Ascending aorta (tissue), 2 donors: ENCODE results near the gene LCN10. TPM values are rescaled to one million over a fixed set of nuclear protein-coding genes. Genes with fewer than 3 reads are reported as not detected.

Source experiments
- DNase-seq, 2 donors: peaks; one replicate each; pipeline ENCODE4 v3.0.0-alpha.2; 2019; ENCODE audit warnings: low spot score in 2 of 2
- H3K27ac ChIP-seq, 2 donors: fragments of 200-600 bp; sonication (generic); one replicate each; pipeline ENCODE4 v1.5.1; 2016 to 2017; ENCODE audit warnings: mild to moderate bottlenecking in 1 of 2
- H3K27me3 ChIP-seq: fragments of 200-600 bp; sonication (generic); one replicate; pipeline ENCODE4 v1.5.1; 2017
- H3K36me3 ChIP-seq, 2 donors: fragments of 200-600 bp; sonication (generic); one replicate each; pipeline ENCODE4 v1.5.1; 2016
- H3K4me1 ChIP-seq, 2 donors: fragments of 200-600 bp; sonication (generic); one replicate each; pipeline ENCODE4 v1.5.1; 2016 to 2017; ENCODE audit warnings: mild to moderate bottlenecking in 1 of 2
- H3K4me3 ChIP-seq, 2 donors: fragments of 200-600 bp; sonication (generic); one replicate each; pipeline ENCODE4 v1.5.1; 2016 to 2017; ENCODE audit warnings: mild to moderate bottlenecking in 1 of 2
- H3K9me3 ChIP-seq, 2 donors: fragments of 200-600 bp; sonication (generic); one replicate each; pipeline ENCODE4 v1.5.1; 2016
- intact Hi-C: fragments of 100-400 bp; cut with DNase I; formaldehyde crosslinking; loops from one replicate; pipeline ENCODE4 v1.15.1; 2023
- total RNA-seq: library from RNA; depleted of rRNA; stranded (reverse); fragments of >200 nt; gene quantifications from one replicate; pipeline ENCODE4 v1.1.0, GENCODE V29; 2016
- TF ChIP-seq, protein P1 (sequence below), 3 experiments: fragments of 200-600 bp in 2 of 3; fragments of 450-650 bp in 1 of 3; sonication (generic) in 2 of 3; IDR thresholded peaks; one replicate each; pipeline ENCODE4 v1.5.1; 2016 to 2019; ENCODE audit warnings: antibody characterized with exemption in 3 of 3, mild to moderate bottlenecking in 1 of 3, moderate library complexity in 1 of 3

The LCN10 gene
- total RNA-seq, 1 donor from 2014 or later: 28.5 TPM

DNA sequence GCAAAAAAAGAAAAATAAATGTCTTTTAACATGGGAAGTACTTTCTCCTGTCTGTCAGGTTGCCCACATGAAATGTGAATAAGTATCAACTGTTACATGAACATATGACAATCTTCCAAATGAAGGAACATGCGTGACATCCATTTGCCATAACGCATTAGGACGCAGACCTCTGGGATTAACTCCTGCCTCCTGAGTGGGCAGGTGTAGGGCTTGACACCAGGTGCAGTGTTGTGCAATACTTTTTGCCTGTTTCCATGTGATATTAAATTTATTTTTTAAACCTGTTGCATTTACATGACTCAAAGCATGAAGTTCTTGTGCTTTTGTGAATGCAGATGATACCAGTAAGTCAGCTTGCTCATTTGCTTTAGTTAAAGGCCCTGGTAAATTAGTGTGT, 39.7 kb upstream of the LCN10 start:
- Histone ChIP-seq H3K27ac (no peak overlapping the region), H3K9me3 (no peaks in the 10 kb centered on the region), H3K36me3 (no peaks in the 10 kb centered on the region), H3K4me3 (no peak overlapping the region), H3K4me1 (no peaks in the 10 kb centered on the region), H3K27me3 (no peaks in the 10 kb centered on the region)
- no peak for DNase-seq
- TF ChIP-seq, protein P1, sequence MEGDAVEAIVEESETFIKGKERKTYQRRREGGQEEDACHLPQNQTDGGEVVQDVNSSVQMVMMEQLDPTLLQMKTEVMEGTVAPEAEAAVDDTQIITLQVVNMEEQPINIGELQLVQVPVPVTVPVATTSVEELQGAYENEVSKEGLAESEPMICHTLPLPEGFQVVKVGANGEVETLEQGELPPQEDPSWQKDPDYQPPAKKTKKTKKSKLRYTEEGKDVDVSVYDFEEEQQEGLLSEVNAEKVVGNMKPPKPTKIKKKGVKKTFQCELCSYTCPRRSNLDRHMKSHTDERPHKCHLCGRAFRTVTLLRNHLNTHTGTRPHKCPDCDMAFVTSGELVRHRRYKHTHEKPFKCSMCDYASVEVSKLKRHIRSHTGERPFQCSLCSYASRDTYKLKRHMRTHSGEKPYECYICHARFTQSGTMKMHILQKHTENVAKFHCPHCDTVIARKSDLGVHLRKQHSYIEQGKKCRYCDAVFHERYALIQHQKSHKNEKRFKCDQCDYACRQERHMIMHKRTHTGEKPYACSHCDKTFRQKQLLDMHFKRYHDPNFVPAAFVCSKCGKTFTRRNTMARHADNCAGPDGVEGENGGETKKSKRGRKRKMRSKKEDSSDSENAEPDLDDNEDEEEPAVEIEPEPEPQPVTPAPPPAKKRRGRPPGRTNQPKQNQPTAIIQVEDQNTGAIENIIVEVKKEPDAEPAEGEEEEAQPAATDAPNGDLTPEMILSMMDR (IDR thresholded peaks at IDR 0.05): no peak
- intact Hi-C loops: no loop called here

DNA sequence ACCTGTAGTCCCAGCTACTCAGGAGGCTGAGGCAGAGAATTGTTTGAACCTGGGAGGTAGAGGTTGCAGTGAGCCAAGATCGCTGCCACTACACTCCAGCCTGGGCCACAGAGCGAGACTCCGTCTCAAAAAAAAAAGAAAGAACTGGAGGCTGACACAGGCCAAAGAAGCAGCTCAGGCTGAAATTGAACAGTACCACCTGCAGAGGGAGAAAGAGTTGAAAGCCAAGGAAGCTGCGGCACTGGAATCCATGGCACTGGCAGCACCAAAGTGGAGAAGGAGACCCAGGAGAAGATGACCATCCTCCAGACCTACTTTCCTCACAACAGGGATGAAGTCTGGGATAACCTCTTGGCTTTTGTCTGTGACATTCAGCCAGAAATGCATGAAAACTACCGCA, 37.1 kb upstream of the LCN10 start:
- H3K36me3 ChIP-seq: no peaks in the 10 kb centered on the region
- TF ChIP-seq, protein P1 (IDR thresholded peaks at IDR 0.05): no peak
- intact Hi-C loops: no loop called here

DNA sequence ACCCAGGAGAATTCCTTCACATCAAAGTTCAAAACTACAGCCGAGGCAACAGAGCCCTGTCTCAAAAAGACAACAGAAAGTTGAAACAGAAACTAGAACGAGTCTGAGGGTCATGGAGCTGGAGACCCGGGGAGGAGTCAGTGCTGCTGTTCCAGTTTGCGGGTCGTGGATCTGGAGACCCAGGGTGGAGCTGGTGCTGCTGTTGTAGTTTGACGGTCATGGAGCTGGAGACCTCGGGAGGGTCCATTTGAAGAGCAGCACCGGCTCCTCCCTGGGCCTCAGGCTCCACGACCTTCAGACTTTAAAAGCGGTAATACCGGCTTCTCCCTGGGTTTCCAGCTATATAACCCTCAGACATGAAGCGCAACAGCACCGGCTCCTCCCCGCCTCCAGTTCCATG, 34.6 kb upstream of the LCN10 start:
- H3K4me1 ChIP-seq: no peaks in the 10 kb centered on the region
- no peaks in the 10 kb centered on the region for H3K36me3 ChIP-seq
- peaks cover 0 to 4% of the 10 kb centered on the region in 2 donors for H3K9me3 ChIP-seq
- intact Hi-C loops: no loop called here
- no peak overlapping the region for H3K4me3 ChIP-seq
- TF ChIP-seq, protein P1 (IDR thresholded peaks at IDR 0.05): no peak
- DNase-seq: no peak
- H3K27ac ChIP-seq: no peak overlapping the region
- H3K27me3 ChIP-seq: no peaks in the 10 kb centered on the region

More for the DNA sequence above, 37.1 kb upstream of the LCN10 start:
- Histone ChIP-seq H3K4me1 (no peaks in the 10 kb centered on the region), H3K27me3 (no peaks in the 10 kb centered on the region), H3K27ac (no peak overlapping the region), H3K9me3 (no peaks in the 10 kb centered on the region), H3K4me3 (no peak overlapping the region)
- no peak for DNase-seq

DNA sequence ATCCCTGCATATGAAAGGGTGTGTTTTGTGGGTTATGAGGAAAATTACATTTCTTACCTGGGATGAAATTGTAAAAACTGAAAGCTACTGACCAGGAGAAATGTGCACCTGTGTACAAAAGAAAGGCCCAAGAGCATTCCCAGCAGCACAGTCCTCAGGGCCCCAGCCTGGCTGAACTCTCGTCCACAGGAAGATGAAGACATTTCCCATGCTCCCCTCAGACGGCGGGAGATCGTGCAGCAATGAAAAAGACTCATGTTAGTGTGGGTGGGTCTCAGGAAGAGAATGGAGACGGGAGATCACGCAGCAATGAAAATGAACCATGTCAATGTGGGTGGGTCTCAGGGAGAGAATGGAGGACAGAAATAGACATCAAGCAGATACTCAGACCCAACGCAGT, 34.2 kb upstream of the LCN10 start:
- TF ChIP-seq, protein P1 (IDR thresholded peaks at IDR 0.05): no peak
- Histone ChIP-seq H3K4me1 (no peaks in the 10 kb centered on the region), H3K27me3 (no peaks in the 10 kb centered on the region), H3K4me3 (no peak overlapping the region), H3K27ac (no peak overlapping the region), H3K9me3 (peaks cover 0 to 4% of the 10 kb centered on the region in 2 donors), H3K36me3 (no peaks in the 10 kb centered on the region)
- DNase-seq: no peak
- intact Hi-C loops: no loop called here

DNA sequence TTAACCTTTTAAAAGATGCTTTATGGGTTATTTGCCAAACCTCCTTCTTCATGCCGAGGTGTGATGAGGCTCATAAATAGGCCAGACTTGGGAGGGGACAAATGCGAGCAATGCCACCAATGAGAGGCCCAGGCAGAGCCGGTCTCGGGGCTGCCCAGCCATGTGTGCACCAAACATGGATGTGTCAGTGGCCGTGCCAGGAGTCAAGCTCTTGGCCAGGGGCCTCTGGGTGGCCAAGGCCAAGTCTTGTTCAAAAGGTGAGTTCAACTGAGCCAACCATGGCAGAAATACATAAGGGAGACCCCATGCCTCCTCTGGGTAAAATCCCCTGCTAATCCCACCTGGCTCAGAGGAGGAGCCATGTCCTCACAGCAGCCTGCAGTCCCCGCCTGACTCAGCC, 32.5 kb upstream of the LCN10 start:
- no peak overlapping the region for H3K4me3 ChIP-seq
- TF ChIP-seq, protein P1 (IDR thresholded peaks at IDR 0.05): no peak
- intact Hi-C loops: no loop called here

DNA sequence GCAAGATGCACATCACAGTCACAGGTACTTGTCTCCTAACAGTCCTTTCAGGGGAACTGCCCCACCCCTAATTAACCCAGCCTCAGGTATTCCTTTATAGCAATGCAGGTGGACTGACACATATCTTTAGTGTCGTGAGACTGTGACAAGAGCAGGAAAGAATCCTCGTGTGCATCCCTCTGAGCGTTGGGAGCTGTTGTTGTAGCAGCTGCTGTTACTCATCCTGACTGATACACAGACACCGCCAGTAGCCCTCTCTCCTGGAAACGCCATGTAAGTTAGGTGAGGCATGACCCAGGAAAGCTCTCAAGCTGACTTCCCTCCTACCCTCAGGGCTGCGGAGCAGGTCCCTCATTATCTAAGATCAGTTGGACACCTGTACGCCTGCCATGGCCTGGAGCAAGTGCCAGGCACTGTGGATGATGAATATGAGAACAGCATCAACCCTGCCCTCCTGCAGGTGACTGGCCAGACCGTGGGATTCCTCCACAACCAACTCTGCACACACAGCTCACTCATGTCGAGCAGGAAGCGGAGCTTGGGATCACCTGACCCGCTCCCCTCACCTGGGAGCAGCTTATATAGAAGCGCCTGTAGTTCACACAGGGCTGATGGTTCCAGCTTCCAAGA, 31.8 kb upstream of the LCN10 start:
- no peaks in the 10 kb centered on the region for H3K4me1 ChIP-seq
- peaks cover 0 to 4% of the 10 kb centered on the region in 2 donors for H3K9me3 ChIP-seq
- H3K27me3 ChIP-seq: peaks cover 4% of the 10 kb centered on the region
- no peak overlapping the region for H3K4me3 ChIP-seq
- intact Hi-C loops: no loop called here
- H3K27ac ChIP-seq: no peak overlapping the region
- H3K36me3 ChIP-seq: no peaks in the 10 kb centered on the region
- DNase-seq: no peak
- TF ChIP-seq, protein P1 (IDR thresholded peaks at IDR 0.05): no peak

More for the DNA sequence above, 32.5 kb upstream of the LCN10 start:
- DNase-seq: no peak
- Histone ChIP-seq H3K36me3 (no peaks in the 10 kb centered on the region), H3K4me1 (no peaks in the 10 kb centered on the region), H3K27me3 (no peaks in the 10 kb centered on the region), H3K9me3 (peaks cover 0 to 4% of the 10 kb centered on the region in 2 donors), H3K27ac (no peak overlapping the region)
